ENCODE data around the gene PRKN.
A peak's percentile ranks its signal among the peaks of the same experiment; 100 is the strongest.

GRCh38 chr6:162612613-162613012 lies 115.0 kb downstream of the PRKN start:
- TF ChIP-seq CTCF (conservative IDR thresholded peaks at IDR 0.05; ENCODE audit: low read depth in 2 of 2) (peak; percentile 18 to 42; a peak in 3 of 4 replicates), POLR2AphosphoS5 (IDR thresholded peaks at IDR 0.05; ENCODE audit: low read depth) (no peak), EZH2 (IDR thresholded peaks at IDR 0.05; ENCODE audit: low read depth, unreplicated experiment) (no peak), REST (IDR thresholded peaks at IDR 0.05; ENCODE audit: unreplicated experiment) (no peak), ZNF462 (CRISPR knock-in tag; IDR thresholded peaks at IDR 0.05) (no peak), EZH2phosphoT487 (IDR thresholded peaks at IDR 0.05; ENCODE audit: unreplicated experiment) (no peak), ZNF331 (CRISPR knock-in tag; IDR thresholded peaks at IDR 0.05; ENCODE audit: low read depth) (no peak)

Measured in GM23338 (cell line).